Prostate gland (tissue), 2 donors: ENCODE results near the gene NLN.

Experiments used
- CTCF ChIP-seq, 4 experiments: fragments of 200-600 bp in 2 of 4; fragments of 450-650 bp in 2 of 4; sonication (generic) in 2 of 4; IDR thresholded peaks; 1 replicate in 3 of 4; 2 replicates in 1 of 4; pipeline ENCODE4 v1.5.1; 2016 to 2019; ENCODE audit warnings: antibody characterized with exemption in 4 of 4, mild to moderate bottlenecking in 2 of 4, moderate library complexity in 2 of 4
- POLR2A ChIP-seq: fragments of 450-650 bp; IDR thresholded peaks from one replicate; pipeline ENCODE4 v1.6.1; 2016; ENCODE audit warnings: antibody characterized with exemption, mild to moderate bottlenecking
- POLR2AphosphoS5 ChIP-seq: sonication (generic); formaldehyde crosslinking; IDR thresholded peaks from one replicate; pipeline ENCODE4 v1.6.1; 2017; ENCODE audit warnings: antibody characterized with exemption

GRCh38 chr5:65722575-65723403, 784 bp downstream of the NLN start:
- TF ChIP-seq POLR2A = no peak
- TF ChIP-seq CTCF (IDR thresholded peaks at IDR 0.05) = no peak
- TF ChIP-seq POLR2AphosphoS5 = no peak
